ENCODE measurements around the gene DENND4A. TPM values are rescaled to one million over a fixed set of nuclear protein-coding genes. Genes with fewer than 3 reads are reported as not detected.

The DENND4A gene
- total RNA-seq, 4 donors from 2014 or later: 24.4 to 46.4 (median 33.1) TPM

DNA sequence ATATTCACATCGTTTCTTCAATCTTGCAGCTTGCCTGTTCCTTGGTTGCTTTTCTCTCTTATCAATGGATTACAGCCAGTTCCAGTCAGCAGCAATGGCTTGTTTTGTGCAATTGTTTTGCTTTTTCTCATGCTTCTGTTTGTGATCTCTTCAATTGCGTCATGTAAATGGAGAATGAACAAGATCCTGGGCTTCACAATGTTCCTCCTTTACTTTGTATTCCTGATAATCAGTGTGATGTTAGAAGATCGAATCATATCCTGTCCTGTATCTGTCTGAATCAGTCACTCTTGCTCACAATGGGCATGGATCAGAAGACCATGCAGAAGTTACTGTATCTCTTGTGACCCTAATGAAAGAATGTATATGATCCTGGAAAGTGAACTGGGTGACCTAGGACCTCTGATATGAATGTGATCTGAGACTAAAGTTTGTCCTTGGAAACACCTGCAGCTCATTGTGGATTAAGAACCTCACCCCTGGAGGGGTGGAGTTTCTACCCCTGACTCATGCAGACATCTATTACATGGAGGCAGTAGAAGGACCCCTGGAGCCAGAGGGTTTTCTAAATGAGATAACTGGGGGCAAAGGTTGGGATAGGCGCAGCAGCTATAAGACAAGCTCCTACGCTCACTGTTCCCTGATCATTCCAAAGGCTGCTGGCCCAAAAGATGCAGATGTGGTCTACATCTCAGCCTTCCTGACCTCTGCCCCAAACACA is 138.1 kb downstream of the DENND4A start:
- H3K9me3 ChIP-seq: no peaks in the 10 kb centered on the region
- in situ Hi-C loops (cut with MboI; ENCODE audit: low sequenced_read_pairs in 4 of 4) (no loop called here), intact Hi-C loops (cut with DNase I; ENCODE audit: low total_unique reads) (no loop called here)
- H3K4me1 ChIP-seq: no peaks in the 10 kb centered on the region
- DNase-seq: no peak
- H3K27me3 ChIP-seq: no peaks in the 10 kb centered on the region
- peaks cover 0 to 23% of the 10 kb centered on the region in 2 donors for H3K36me3 ChIP-seq
- no peak for ATAC-seq
- no peak overlapping the region for H3K27ac ChIP-seq
- no peak for TF ChIP-seq POLR2A (IDR thresholded peaks at IDR 0.05)
- TF ChIP-seq, protein P1, sequence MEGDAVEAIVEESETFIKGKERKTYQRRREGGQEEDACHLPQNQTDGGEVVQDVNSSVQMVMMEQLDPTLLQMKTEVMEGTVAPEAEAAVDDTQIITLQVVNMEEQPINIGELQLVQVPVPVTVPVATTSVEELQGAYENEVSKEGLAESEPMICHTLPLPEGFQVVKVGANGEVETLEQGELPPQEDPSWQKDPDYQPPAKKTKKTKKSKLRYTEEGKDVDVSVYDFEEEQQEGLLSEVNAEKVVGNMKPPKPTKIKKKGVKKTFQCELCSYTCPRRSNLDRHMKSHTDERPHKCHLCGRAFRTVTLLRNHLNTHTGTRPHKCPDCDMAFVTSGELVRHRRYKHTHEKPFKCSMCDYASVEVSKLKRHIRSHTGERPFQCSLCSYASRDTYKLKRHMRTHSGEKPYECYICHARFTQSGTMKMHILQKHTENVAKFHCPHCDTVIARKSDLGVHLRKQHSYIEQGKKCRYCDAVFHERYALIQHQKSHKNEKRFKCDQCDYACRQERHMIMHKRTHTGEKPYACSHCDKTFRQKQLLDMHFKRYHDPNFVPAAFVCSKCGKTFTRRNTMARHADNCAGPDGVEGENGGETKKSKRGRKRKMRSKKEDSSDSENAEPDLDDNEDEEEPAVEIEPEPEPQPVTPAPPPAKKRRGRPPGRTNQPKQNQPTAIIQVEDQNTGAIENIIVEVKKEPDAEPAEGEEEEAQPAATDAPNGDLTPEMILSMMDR (IDR thresholded peaks at IDR 0.05 in 4 of 5, conservative IDR thresholded peaks at IDR 0.05 in 1 of 5): no peak
- H3K4me3 ChIP-seq: no peak overlapping the region

DNA sequence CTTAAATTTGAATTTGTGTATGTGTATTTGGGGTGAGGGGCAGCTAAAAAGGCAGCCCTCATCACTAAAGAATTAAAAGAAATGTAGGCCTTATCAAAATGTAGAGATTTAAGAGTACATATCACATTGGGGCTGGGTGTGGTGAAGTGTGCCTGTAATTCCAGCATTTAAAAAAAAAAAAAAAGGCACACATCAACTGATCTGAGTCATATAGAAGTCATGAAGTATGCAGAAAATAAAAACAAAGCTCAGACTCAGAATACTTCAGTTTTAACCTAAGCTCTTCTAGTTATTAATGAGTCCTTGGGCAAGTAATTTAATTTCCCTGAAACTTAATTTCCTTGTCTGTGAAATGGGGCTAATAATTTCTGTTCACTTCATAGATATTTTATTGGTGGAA is 138.8 kb downstream of the DENND4A start:
- Histone ChIP-seq H3K27ac (no peak overlapping the region), H3K4me1 (no peaks in the 10 kb centered on the region), H3K36me3 (peaks cover 0 to 21% of the 10 kb centered on the region in 2 donors), H3K9me3 (no peaks in the 10 kb centered on the region), H3K27me3 (no peaks in the 10 kb centered on the region), H3K4me3 (no peak overlapping the region)
- TF ChIP-seq, protein P1 (IDR thresholded peaks at IDR 0.05 in 4 of 5, conservative IDR thresholded peaks at IDR 0.05 in 1 of 5): no peak
- TF ChIP-seq POLR2A (IDR thresholded peaks at IDR 0.05): no peak
- in situ Hi-C loops (cut with MboI; ENCODE audit: low sequenced_read_pairs in 4 of 4): no loop called here
- DNase-seq: no peak
- no peak for ATAC-seq
- intact Hi-C loops (cut with DNase I; ENCODE audit: low total_unique reads): no loop called here

DNA sequence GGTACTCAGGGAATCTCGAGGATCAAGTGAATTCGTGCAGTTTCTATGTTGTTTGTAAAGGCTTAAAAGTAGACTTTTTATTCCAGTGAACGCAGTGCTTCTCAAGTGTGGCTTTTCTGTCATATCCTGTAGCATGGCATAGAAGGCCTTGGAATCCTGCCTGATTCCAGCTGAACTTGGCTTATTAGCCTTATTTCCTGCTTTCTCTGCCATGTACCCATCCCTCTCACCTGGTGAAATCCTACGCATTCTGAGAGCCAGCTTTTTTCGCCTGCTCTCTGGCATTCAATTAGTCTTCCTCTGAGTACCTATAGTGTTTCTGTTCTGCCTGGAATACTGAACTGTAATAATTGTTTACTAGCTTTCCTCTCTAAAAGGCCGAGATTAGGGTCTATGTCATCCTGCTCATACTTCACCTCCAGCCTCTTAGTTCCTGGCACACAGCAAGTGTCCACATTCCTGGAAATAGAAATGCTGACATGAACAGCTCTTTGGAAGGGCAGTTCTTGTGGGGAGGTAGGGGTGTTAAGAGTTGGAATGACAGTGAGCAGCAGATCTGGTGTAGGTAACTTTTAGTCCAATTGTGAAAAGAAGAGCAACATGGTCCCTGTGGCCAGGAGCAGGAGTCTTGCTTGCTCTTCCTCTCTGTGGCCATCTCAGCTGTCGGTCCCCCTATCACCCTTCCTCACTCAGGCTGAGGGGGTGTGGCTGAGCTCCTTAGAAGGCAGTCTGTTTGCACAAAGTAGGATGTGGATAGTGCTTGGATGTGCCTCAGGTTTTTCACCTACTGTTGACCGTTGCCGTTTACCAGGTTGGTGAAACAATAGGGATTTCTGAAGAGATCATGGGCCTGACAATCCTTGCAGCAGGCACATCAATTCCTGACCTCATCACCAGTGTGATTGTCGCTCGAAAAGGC is 140.0 kb downstream of the DENND4A start:
- TF ChIP-seq, protein P1 (IDR thresholded peaks at IDR 0.05 in 4 of 5, conservative IDR thresholded peaks at IDR 0.05 in 1 of 5): no peak
- TF ChIP-seq POLR2A (IDR thresholded peaks at IDR 0.05): no peak
- no peaks in the 10 kb centered on the region for H3K27me3 ChIP-seq
- intact Hi-C loops (cut with DNase I; ENCODE audit: low total_unique reads) (no loop called here), in situ Hi-C loops (cut with MboI; ENCODE audit: low sequenced_read_pairs in 4 of 4) (no loop called here)
- H3K27ac ChIP-seq: no peak overlapping the region
- DNase-seq (no peak), ATAC-seq (no peak)
- no peaks in the 10 kb centered on the region for H3K4me1 ChIP-seq
- H3K9me3 ChIP-seq: no peaks in the 10 kb centered on the region
- H3K4me3 ChIP-seq: no peak overlapping the region
- peaks cover 0 to 16% of the 10 kb centered on the region in 2 donors for H3K36me3 ChIP-seq

DNA sequence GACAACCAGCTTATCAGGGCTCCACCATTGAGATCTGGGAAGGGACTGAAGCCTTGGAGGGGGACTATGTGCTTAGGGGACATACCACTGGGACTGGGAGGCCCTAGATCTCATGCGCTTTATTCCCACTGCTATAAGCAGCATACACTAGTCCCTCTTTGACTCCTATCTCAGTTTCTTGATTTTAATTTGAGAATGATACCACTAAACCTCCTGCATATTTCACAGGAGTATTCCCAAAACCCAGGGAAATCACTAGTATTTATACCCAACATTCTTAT is 141.1 kb downstream of the DENND4A start:
- H3K27me3 ChIP-seq: no peaks in the 10 kb centered on the region
- no peaks in the 10 kb centered on the region for H3K9me3 ChIP-seq
- H3K27ac ChIP-seq: no peak overlapping the region
- H3K4me3 ChIP-seq: no peak overlapping the region
- in situ Hi-C loops (cut with MboI; ENCODE audit: low sequenced_read_pairs in 4 of 4) (no loop called here), intact Hi-C loops (cut with DNase I; ENCODE audit: low total_unique reads) (no loop called here)
- ATAC-seq (no peak), DNase-seq (no peak)
- TF ChIP-seq, protein P1 (IDR thresholded peaks at IDR 0.05 in 4 of 5, conservative IDR thresholded peaks at IDR 0.05 in 1 of 5): no peak
- TF ChIP-seq POLR2A (IDR thresholded peaks at IDR 0.05): no peak
- peaks cover 0 to 14% of the 10 kb centered on the region in 2 donors for H3K36me3 ChIP-seq
- H3K4me1 ChIP-seq: no peaks in the 10 kb centered on the region
